GM12878 (cell line): ENCODE measurements around the gene WASF2. TPM values are rescaled to one million over a fixed set of nuclear protein-coding genes. Genes with fewer than 3 reads are reported as not detected.

Experiments
- EP300 ChIP-seq, 2 experiments: fragments of 150-350 bp in 1 of 2; IDR thresholded peaks; 2 replicates each; pipeline ENCODE4 v1.6.1; 2011 to 2012; ENCODE audit warnings: low read depth in 2 of 2, low read length in 2 of 2, borderline replicate concordance in 1 of 2, improper control_type of control experiment in 1 of 2, inconsistent platforms in 1 of 2; ENCODE audit not compliant: control insufficient read depth in 1 of 2
- ESRRA ChIP-seq: IDR thresholded peaks from 2 replicates; pipeline ENCODE4 v1.6.1; 2012; ENCODE audit warnings: mild to moderate bottlenecking, low read length, improper control_type of control experiment
- NFXL1 ChIP-seq: fragments of 450-650 bp; IDR thresholded peaks from 2 replicates; pipeline ENCODE4 v1.6.1; 2017; ENCODE audit warnings: antibody characterized with exemption, mild to moderate bottlenecking, borderline replicate concordance
- NFYA ChIP-seq: IDR thresholded peaks from 2 replicates; pipeline ENCODE4 v1.6.1; 2011; ENCODE audit warnings: low read depth, mild to moderate bottlenecking, low read length, improper control_type of control experiment, borderline replicate concordance
- NR2C2 ChIP-seq: IDR thresholded peaks from 2 replicates; pipeline ENCODE4 v1.6.1; 2011; ENCODE audit warnings: borderline replicate concordance, low read depth; ENCODE audit not compliant: control insufficient read depth, insufficient read length
- PAX5 ChIP-seq: IDR thresholded peaks from 2 replicates; pipeline ENCODE4 v1.6.1; 2011; ENCODE audit warnings: low read depth, low read length, borderline replicate concordance
- POLR2AphosphoS2 ChIP-seq: IDR thresholded peaks from 2 replicates; pipeline ENCODE4 v1.6.1; 2011; ENCODE audit warnings: low read depth, mild to moderate bottlenecking, low read length, improper control_type of control experiment, moderate library complexity
- TCF3 ChIP-seq: IDR thresholded peaks from 2 replicates; pipeline ENCODE4 v1.6.1; 2012; ENCODE audit warnings: low read depth, mild to moderate bottlenecking, low read length, borderline replicate concordance; ENCODE audit not compliant: insufficient read depth
- TCF7 ChIP-seq: IDR thresholded peaks from 2 replicates; pipeline ENCODE4 v1.6.1; 2014; ENCODE audit warnings: antibody characterized with exemption, borderline replicate concordance
- USF1 ChIP-seq: IDR thresholded peaks from 2 replicates; pipeline ENCODE4 v1.6.1; 2011; ENCODE audit warnings: borderline replicate concordance, low read depth, mild to moderate bottlenecking, moderate library complexity, mixed read lengths, low read length; ENCODE audit not compliant: insufficient read depth; ENCODE audit errors: extremely low read length
- ZBTB4 ChIP-seq: fragments of 450-650 bp; formaldehyde crosslinking; IDR thresholded peaks from 2 replicates; pipeline ENCODE4 v1.4.0; 2022; ENCODE audit warnings: mild to moderate bottlenecking, moderate library complexity
- ZZZ3 ChIP-seq: IDR thresholded peaks from 2 replicates; pipeline ENCODE4 v1.6.1; 2011; ENCODE audit warnings: low read depth; ENCODE audit not compliant: control insufficient read depth, insufficient read length
- polyA plus RNA-seq, 11 experiments: library from polyadenylated mRNA; depleted of rRNA in 4 of 11; unstranded in 6 of 11; stranded (reverse) in 5 of 11; fragments of >200 nt; fragmentation: Nextera tagmentation in 4 of 11; fragmentation: Illumina TruSeq in 1 of 11; extraction: Ambion mirVana in 4 of 11; extraction: Trizol in 1 of 11; gene quantifications; 1 replicate in 1 of 11; 2 replicates in 10 of 11; pipeline versions ENCODE4 v1.2.1 to v1.2.3, GENCODE V29; 2011 to 2016; ENCODE audit warnings: inconsistent platforms in 2 of 11, missing spikeins in 2 of 11, low read depth in 1 of 11
- total RNA-seq, 4 experiments: library from RNA; depleted of rRNA in 3 of 4; stranded (reverse); fragments of >200 nt in 3 of 4; fragmentation: Illumina TruSeq in 1 of 4; extraction: Trizol in 1 of 4; gene quantifications; 2 replicates each; pipeline versions ENCODE4 v1.2.1 to v1.2.3, GENCODE V29; 2013 to 2021
- TF ChIP-seq, protein P1 (sequence below): fragments of 450-650 bp; IDR thresholded peaks from 2 replicates; pipeline ENCODE4 v1.6.1; 2017; ENCODE audit warnings: mild to moderate bottlenecking, moderate library complexity
- TF ChIP-seq, protein P2 (sequence below): fragments of 450-650 bp; formaldehyde crosslinking; IDR thresholded peaks from 2 replicates; pipeline ENCODE4 v1.4.0; 2020; ENCODE audit warnings: mild to moderate bottlenecking, moderate library complexity

WASF2 gene
- total and polyA plus RNA-seq, 10 of the 15 experiments (the other 5 are each of a cell fraction or from before 2014, with no cell fraction given): 7.0 to 111 (median 37.1) TPM

DNA sequence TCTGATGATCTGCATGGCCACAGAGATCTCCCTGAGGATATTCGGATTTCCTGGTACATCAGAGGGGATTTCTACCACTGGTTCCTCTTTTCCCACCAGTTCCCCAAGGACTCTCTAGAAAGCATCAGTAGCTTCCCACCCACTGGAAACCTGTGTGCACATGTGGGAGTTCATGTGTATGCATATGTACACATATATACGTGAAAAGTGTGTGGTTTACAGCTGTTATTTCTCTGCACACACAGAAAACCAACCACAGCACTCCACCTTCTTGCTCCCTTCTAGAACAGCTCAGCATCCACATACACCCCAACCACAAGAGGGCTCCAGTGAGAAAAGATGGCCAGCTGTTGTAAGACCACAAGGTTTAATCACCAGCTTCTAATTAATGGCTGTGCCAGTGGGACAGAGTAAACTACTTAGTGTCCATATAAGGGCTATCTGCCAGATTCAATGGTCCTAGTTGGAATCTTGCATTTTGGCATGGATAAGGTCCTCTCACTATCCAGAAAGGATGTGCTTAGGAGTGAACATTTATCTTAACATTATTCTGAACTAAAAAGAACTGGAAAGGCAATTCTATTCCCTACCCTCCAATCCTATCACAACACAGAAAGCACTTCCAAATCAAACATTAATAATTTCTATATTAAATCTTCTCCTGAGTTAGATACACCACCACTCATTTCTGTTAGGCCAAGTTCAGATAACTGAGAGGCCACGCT lies 73.4 kb downstream of the WASF2 start (continued):
- TF ChIP-seq ZBTB4 (no peak), USF1 (no peak), NR2C2 (no peak), EP300 (IDR thresholded peaks at IDR 0.05; ENCODE audit: borderline replicate concordance in 1 of 2, control insufficient read depth in 1 of 2, low read depth in 2 of 2, low read length in 2 of 2) (0 out of 4 replicates have a peak, but pooled peaks of 1 of the 2 experiments have one; percentile 26), POLR2AphosphoS2 (no peak), TCF3 (peak; percentile 89; the same call in 1 of the 2 replicates), TCF7 (no peak; the same call in 1 of the 2 replicates), NFYA (no peak), NFXL1 (no peak), PAX5 (no peak), ZZZ3 (no peak), ESRRA (no peak)
- TF ChIP-seq, protein P1, sequence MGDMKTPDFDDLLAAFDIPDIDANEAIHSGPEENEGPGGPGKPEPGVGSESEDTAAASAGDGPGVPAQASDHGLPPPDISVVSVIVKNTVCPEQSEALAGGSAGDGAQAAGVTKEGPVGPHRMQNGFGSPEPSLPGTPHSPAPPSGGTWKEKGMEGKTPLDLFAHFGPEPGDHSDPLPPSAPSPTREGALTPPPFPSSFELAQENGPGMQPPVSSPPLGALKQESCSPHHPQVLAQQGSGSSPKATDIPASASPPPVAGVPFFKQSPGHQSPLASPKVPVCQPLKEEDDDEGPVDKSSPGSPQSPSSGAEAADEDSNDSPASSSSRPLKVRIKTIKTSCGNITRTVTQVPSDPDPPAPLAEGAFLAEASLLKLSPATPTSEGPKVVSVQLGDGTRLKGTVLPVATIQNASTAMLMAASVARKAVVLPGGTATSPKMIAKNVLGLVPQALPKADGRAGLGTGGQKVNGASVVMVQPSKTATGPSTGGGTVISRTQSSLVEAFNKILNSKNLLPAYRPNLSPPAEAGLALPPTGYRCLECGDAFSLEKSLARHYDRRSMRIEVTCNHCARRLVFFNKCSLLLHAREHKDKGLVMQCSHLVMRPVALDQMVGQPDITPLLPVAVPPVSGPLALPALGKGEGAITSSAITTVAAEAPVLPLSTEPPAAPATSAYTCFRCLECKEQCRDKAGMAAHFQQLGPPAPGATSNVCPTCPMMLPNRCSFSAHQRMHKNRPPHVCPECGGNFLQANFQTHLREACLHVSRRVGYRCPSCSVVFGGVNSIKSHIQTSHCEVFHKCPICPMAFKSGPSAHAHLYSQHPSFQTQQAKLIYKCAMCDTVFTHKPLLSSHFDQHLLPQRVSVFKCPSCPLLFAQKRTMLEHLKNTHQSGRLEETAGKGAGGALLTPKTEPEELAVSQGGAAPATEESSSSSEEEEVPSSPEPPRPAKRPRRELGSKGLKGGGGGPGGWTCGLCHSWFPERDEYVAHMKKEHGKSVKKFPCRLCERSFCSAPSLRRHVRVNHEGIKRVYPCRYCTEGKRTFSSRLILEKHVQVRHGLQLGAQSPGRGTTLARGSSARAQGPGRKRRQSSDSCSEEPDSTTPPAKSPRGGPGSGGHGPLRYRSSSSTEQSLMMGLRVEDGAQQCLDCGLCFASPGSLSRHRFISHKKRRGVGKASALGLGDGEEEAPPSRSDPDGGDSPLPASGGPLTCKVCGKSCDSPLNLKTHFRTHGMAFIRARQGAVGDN: peak; percentile 33; the same call in 1 of the 2 replicates
- TF ChIP-seq, protein P2, sequence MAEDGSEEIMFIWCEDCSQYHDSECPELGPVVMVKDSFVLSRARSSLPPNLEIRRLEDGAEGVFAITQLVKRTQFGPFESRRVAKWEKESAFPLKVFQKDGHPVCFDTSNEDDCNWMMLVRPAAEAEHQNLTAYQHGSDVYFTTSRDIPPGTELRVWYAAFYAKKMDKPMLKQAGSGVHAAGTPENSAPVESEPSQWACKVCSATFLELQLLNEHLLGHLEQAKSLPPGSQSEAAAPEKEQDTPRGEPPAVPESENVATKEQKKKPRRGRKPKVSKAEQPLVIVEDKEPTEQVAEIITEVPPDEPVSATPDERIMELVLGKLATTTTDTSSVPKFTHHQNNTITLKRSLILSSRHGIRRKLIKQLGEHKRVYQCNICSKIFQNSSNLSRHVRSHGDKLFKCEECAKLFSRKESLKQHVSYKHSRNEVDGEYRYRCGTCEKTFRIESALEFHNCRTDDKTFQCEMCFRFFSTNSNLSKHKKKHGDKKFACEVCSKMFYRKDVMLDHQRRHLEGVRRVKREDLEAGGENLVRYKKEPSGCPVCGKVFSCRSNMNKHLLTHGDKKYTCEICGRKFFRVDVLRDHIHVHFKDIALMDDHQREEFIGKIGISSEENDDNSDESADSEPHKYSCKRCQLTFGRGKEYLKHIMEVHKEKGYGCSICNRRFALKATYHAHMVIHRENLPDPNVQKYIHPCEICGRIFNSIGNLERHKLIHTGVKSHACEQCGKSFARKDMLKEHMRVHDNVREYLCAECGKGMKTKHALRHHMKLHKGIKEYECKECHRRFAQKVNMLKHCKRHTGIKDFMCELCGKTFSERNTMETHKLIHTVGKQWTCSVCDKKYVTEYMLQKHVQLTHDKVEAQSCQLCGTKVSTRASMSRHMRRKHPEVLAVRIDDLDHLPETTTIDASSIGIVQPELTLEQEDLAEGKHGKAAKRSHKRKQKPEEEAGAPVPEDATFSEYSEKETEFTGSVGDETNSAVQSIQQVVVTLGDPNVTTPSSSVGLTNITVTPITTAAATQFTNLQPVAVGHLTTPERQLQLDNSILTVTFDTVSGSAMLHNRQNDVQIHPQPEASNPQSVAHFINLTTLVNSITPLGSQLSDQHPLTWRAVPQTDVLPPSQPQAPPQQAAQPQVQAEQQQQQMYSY (CRISPR knock-in tag): no peak
